Measurements from ENCODE around the gene TPCN2. TPM values are rescaled to one million over a fixed set of nuclear protein-coding genes. Genes with fewer than 3 reads are reported as not detected.
A peak's percentile ranks its signal among the peaks of the same experiment; 100 is the strongest.

Gene TPCN2
- total and polyA plus RNA-seq, 9 of the 15 experiments (the other 6 are each of a cell fraction or from before 2014, with no cell fraction given) = 0.66 to 10.2 (median 4.6) TPM

DNA sequence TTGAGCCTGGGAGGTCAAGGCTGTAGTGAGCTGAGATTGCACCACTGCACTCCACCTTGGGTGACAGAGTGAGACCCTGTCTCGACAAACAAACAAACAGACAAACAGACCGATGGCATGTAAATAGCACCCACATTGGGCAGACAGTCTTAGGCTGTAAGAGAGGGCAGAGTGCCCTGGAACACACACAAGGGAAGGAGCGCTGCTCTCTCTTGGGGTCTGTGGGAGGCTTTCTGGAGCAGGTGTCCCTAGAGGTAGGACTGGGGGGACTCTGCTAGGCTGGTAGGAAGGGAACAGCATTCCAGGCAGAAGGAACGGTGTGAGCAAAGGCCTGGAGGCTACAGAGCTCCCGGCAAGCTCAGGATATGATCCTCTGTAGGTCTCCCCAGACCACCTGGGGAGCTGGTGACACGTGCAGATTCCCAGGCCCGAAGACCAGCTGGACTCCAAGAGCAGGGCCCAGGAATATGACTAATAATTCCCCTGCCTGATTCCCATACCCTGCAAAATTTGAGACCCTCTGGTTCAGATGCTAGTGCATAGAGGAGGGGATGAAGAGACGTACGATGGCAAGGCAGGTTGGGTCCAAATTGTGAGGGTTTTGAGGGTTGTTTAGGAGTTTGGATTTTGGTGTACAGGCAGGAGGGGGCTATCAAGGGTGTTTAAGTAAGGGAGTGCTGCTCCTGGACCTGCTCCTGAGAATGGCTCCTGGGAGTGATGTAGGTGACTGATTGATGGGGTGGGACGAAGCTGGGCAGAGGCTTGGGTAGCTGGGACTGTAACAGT is 118.6 kb downstream of the TPCN2 start:
- intact Hi-C loops (cut with micrococcal nuclease) = no loop called here
- in situ Hi-C loops (cut with MboI) = no loop called here
- Histone ChIP-seq H3K9me3 (replicated peaks; ENCODE audit: control insufficient read depth, insufficient read depth, low read depth, low read length) (no peaks in the 10 kb centered on the region), H3K4me2 (ENCODE audit: insufficient read depth, low read length) (no peak overlapping the region), H3K9me1 (ENCODE audit: control insufficient read depth, insufficient read depth, low read length) (no peaks in the 10 kb centered on the region), H3K27me3 (ENCODE audit: control insufficient read depth in 2 of 2, insufficient read depth in 2 of 2, low read length in 2 of 2) (peaks cover 2 to 37% of the 10 kb centered on the region in 2 experiments; a peak in 3 of 5 replicates), H4K20me1 (replicated peaks; ENCODE audit: control insufficient read depth, insufficient read depth, low read length) (no peaks in the 10 kb centered on the region), H3K79me2 (ENCODE audit: control insufficient read depth, insufficient read depth, low read length) (no peaks in the 10 kb centered on the region), H3K27ac (ENCODE audit: extremely low read depth, low read depth, low read length) (no peak overlapping the region), H3K36me3 (ENCODE audit: control insufficient read depth, insufficient read depth, low read length) (no peaks in the 10 kb centered on the region), H3K4me1 (replicated peaks in 1 of 2; ENCODE audit: control insufficient read depth in 2 of 2, insufficient read depth in 2 of 2, low read length in 2 of 2) (peaks cover 6 to 7% of the 10 kb centered on the region in 2 experiments; a peak in 3 of 5 replicates), H2AFZ (ENCODE audit: low read depth, low read length) (no peak overlapping the region), H3K4me3 (no peak overlapping the region), H3K9ac (ENCODE audit: insufficient read depth in 1 of 2, low read depth in 2 of 2, low read length in 2 of 2) (no peak overlapping the region)
- DNase-seq (ENCODE audit: extremely low read depth in 1 of 4, low spot score in 3 of 4) = no peak
- CTCF ChIA-PET (ENCODE audit: low intra/inter-chr PET ratio) = no interaction called here
- no peak for FAIRE-seq
- no peak for ATAC-seq
- no TSS peak for BruUV-seq (replicated peaks)
- WGBS (ENCODE audit: insufficient coverage, low coverage, missing lambda C conversion rate) = 5% methylated on average over 10 of the region's 10 CpGs
- POLR2A ChIA-PET = no interaction called here
- no peak for TF ChIP-seq RERE (CRISPR knock-in tag; IDR thresholded peaks at IDR 0.05; ENCODE audit: borderline replicate concordance)
- no peak for TF ChIP-seq GATAD2B (IDR thresholded peaks at IDR 0.05; ENCODE audit: borderline replicate concordance)
- TF ChIP-seq, protein P1, sequence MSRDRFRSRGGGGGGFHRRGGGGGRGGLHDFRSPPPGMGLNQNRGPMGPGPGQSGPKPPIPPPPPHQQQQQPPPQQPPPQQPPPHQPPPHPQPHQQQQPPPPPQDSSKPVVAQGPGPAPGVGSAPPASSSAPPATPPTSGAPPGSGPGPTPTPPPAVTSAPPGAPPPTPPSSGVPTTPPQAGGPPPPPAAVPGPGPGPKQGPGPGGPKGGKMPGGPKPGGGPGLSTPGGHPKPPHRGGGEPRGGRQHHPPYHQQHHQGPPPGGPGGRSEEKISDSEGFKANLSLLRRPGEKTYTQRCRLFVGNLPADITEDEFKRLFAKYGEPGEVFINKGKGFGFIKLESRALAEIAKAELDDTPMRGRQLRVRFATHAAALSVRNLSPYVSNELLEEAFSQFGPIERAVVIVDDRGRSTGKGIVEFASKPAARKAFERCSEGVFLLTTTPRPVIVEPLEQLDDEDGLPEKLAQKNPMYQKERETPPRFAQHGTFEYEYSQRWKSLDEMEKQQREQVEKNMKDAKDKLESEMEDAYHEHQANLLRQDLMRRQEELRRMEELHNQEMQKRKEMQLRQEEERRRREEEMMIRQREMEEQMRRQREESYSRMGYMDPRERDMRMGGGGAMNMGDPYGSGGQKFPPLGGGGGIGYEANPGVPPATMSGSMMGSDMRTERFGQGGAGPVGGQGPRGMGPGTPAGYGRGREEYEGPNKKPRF (IDR thresholded peaks at IDR 0.05; ENCODE audit: low read depth, low read length) = no peak
- 0 out of 4 replicates have a peak, but pooled peaks of 1 of the 2 experiments have one; percentile 26 for TF ChIP-seq KDM1A (IDR thresholded peaks at IDR 0.05)
- no peak for TF ChIP-seq CBFB (CRISPR knock-in tag; IDR thresholded peaks at IDR 0.05)
- TF ChIP-seq TFAP4 (CRISPR knock-in tag; IDR thresholded peaks at IDR 0.05; ENCODE audit: borderline replicate concordance) = peak; percentile 47; the same call in 1 of the 2 replicates

All from K562 (cell line).